Stimulated activated effector memory CD8-positive, alpha-beta T cell treated with anti-CD3 and anti-CD28 coated beads, Interleukin-12 subunit alpha, Interleukin-12 subunit beta, amount 100 ng/mL, for 72 hours (primary cell): ENCODE measurements around the gene ZFC3H1.
"Not testable (repeated sequence)": the region's sequence is repeated elsewhere in the genome, so short reads cannot be mapped to it uniquely, and the experiment has no call there.

ENCODE experiments used
- ATAC-seq: fragments of 150-1000 bp; cut with Tn5 transposase; 2 replicates; pipeline ENCODE4 v1.10.0; 2021
- DNase-seq, 2 donors: peaks; one replicate each; pipeline ENCODE4 v3.0.0; 2021 to 2022; ENCODE audit warnings: low spot score in 2 of 2
- H3K27ac Mint-ChIP-seq: one replicate; pipeline ENCODE4 v1.8.0; 2022; ENCODE audit warnings: mild to moderate bottlenecking, mixed read lengths
- H3K36me3 Mint-ChIP-seq: one replicate; pipeline ENCODE4 v1.8.0; 2022; ENCODE audit warnings: mild to moderate bottlenecking, mixed read lengths
- H3K4me1 Mint-ChIP-seq: one replicate; pipeline ENCODE4 v1.8.0; 2022; ENCODE audit warnings: mixed read lengths
- H3K4me3 Mint-ChIP-seq: one replicate; pipeline ENCODE4 v1.8.0; 2022; ENCODE audit warnings: mild to moderate bottlenecking, mixed read lengths
- H3K9me3 Mint-ChIP-seq: one replicate; pipeline ENCODE4 v1.8.0; 2022; ENCODE audit warnings: mixed read lengths

The ZFC3H1 gene

DNA sequence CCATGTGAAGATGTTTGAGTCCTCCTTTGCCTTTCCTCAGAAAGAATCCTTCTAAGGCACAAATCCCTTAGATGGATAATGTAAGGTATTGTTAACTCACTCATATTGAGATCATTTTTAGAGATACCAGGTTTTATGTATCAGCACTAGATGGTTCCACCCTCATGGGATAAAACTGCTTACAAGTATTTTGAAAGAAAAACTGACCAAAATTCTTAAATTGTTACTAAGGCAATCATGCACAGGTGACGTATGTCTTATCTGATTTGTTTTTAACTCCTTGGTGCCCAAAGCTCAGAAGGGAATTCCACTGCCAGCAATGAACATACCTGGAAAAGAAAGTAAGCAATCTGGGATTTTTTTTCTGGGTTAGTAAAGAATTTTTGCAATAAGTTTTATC, 78.4 kb downstream of the ZFC3H1 start:
- no peak for DNase-seq
- Mint-ChIP-seq H3K36me3 (no peaks in the 10 kb centered on the region), H3K9me3 (no peaks in the 10 kb centered on the region), H3K4me1 (no peaks in the 10 kb centered on the region), H3K27ac (no peak overlapping the region), H3K4me3 (no peak overlapping the region)
- no peak for ATAC-seq

DNA sequence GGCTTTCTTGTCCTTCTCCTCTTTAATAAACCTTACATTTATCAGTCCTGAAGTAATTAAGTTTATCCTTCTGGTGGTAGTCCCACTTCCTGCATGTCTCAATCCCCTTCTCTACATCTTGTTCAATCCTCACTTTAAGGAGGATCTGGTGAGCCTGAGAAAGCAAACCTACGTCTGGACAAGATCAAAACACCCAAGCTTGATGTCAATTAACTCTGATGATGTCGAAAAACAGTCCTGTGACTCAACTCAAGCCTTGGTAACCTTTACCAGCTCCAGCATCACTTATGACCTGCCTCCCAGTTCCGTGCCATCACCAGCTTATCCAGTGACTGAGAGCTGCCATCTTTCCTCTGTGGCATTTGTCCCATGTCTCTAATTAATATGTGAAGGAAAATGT, 79.3 kb downstream of the ZFC3H1 start:
- Mint-ChIP-seq H3K36me3 (no peaks in the 10 kb centered on the region), H3K9me3 (no peaks in the 10 kb centered on the region), H3K27ac (no peak overlapping the region), H3K4me3 (no peak overlapping the region), H3K4me1 (no peaks in the 10 kb centered on the region)
- DNase-seq: no peak
- no peak for ATAC-seq

DNA sequence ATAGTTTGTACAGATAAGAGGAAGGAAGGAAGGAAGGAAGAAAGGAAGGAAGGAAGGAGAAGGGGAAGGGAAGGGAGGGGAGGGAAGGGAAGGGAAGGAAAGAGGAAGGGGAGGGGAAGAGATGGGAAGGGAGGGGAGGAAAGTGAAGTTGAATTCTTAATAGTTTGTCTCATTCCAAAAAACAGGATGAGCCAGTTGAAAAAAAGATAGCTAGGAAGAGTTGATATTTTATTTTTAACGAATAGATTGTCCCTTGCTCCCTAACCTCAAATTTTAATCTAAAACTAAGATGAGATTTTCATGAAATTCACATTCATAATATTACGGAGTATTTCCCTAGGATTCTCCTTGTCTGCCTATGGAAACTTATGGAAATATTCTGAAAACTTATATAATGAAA, 80.7 kb downstream of the ZFC3H1 start:
- ATAC-seq (no peak), DNase-seq (no peak)
- Mint-ChIP-seq H3K9me3 (no peaks in the 10 kb centered on the region), H3K36me3 (no peaks in the 10 kb centered on the region), H3K27ac (no peak overlapping the region), H3K4me3 (no peak overlapping the region), H3K4me1 (no peaks in the 10 kb centered on the region)

DNA sequence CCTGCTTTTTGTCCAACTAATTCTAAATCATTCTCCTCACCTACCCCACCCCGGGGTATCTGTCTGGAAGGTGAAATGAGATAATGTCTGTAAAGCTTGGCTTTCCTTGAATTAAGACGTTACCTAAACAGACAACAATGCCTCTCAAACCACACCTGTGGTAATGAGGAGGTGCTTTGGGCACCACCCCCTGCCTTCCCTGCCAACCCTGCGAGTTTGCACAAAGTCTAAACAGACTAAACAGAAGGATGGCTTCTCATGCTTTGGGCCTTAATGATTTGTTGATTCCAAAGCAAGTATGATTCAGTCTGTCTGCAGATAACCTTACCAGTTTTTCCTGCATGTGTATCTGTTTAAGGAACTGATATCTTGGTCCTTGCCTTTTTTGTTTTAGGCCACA, 82.4 kb downstream of the ZFC3H1 start:
- Mint-ChIP-seq H3K36me3 (no peaks in the 10 kb centered on the region), H3K4me1 (no peaks in the 10 kb centered on the region)

DNA sequence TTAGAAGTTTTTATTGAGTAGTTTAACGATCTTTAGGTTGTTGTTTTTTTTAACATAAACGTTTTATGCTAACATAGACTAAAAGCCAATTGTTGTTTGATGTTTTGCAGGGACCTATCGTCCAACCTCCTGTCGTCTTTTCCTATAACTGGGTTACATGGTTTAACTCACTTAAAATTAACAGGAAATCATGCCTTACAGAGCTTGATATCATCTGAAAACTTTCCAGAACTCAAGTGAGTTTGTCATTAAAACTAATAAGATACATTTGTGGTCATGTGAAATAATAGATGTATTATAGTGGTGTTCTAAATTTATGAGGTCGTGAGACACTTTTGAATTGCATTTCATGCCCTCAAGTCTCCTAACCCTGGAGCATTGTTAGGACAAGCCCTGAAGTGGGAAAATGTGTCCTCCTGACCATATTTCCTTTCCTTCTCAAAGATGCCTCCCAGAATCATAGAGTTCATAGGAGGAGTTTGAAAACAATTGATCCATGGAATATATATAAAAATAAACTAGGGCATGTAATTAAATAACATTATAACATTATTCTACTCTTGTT, 84.9 kb downstream of the ZFC3H1 start:
- ATAC-seq (no peak), DNase-seq (no peak)
- Mint-ChIP-seq H3K4me3 (no peak overlapping the region), H3K4me1 (no peaks in the 10 kb centered on the region), H3K27ac (no peak overlapping the region), H3K9me3 (no peaks in the 10 kb centered on the region), H3K36me3 (no peaks in the 10 kb centered on the region)

More for the DNA sequence above, 82.4 kb downstream of the ZFC3H1 start:
- H3K27ac Mint-ChIP-seq: no peak overlapping the region
- DNase-seq (no peak), ATAC-seq (no peak)
- H3K4me3 Mint-ChIP-seq: no peak overlapping the region
- H3K9me3 Mint-ChIP-seq: no peaks in the 10 kb centered on the region

DNA sequence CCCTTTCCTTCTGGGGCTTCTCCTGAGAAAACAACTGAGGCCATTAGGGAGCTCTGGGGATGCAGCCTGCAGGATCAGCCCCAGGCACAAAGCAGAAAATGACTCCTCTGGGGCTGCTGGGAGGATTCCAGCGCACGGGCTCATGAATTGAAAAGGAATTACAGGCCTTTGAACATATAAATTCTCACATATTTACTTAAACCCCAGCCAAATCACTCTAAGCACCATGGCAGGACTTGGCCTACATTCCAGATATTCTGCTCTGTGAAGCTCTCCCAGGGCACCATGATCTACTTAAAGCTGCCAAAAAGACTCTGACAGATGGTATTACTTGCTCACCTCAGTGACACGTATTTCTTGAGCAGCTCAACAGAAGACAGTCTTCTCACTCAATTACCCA, 87.2 kb downstream of the ZFC3H1 start:
- ATAC-seq (no peak), DNase-seq (no peak)
- H3K36me3 Mint-ChIP-seq: no peaks in the 10 kb centered on the region
- H3K4me1 Mint-ChIP-seq: no peaks in the 10 kb centered on the region
- no peaks in the 10 kb centered on the region for H3K9me3 Mint-ChIP-seq
- no peak overlapping the region for H3K4me3 Mint-ChIP-seq
- H3K27ac Mint-ChIP-seq: no peak overlapping the region

DNA sequence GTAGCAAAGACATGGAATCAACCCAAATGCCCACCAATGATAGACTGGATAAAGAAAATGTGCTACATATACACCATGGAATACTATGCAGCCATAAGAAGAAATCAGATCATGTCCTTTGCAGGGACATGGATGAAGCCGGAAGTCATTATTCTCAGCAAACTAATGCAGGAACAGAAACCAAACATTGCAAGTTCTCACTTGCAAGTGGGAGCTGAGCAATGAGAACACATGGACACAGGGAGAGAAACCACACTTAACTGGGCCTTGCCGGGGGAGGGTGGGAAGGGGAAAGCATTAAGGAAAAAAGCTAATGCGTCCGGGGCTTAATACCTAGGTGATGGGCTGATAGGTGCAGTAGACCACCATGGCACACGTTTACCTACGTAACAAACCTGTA, 93.8 kb downstream of the ZFC3H1 start:
- not testable (repeated sequence) for H3K27ac Mint-ChIP-seq, ATAC-seq, DNase-seq, H3K36me3 Mint-ChIP-seq, H3K4me3 Mint-ChIP-seq, H3K9me3 Mint-ChIP-seq, H3K4me1 Mint-ChIP-seq

DNA sequence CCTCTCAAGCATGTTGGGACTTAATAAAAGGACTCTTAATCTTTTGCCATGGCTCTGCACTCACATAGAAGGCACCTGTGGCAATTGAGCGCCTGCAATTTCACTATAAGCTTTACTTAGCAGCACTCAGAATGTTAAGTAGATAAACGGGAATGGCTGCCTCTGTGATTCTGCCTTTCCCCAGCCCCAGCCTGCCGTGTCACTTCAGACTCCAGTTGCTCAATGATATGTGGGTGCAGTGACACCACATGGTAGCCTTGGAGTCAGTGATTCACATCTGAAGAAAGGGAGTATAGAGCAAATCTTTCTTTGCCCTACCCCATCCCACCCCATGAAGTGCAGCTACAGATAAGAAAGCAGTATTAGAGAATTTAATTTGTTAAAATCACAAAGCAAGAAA, 96.1 kb downstream of the ZFC3H1 start:
- Mint-ChIP-seq H3K9me3 (no peaks in the 10 kb centered on the region), H3K4me1 (no peaks in the 10 kb centered on the region)

DNA sequence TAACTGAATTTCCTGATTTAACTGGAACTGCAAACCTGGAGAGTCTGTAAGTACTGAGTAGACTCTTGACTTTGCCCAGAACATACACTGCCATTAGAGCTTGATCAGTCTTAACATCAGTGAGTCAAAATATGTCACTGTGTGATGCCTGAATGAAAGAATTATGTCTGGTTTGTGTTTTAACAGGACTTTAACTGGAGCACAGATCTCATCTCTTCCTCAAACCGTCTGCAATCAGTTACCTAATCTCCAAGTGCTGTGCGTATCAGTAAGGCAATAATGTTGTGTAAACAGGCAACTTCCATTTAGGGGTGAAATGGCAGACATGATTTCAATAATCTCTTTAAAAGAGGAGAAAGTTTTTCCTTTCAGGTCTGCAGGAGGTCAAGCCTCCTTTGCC, 97.0 kb downstream of the ZFC3H1 start:
- ATAC-seq: no peak
- H3K4me1 Mint-ChIP-seq: no peaks in the 10 kb centered on the region
- no peak overlapping the region for H3K4me3 Mint-ChIP-seq
- DNase-seq: no peak
- no peaks in the 10 kb centered on the region for H3K9me3 Mint-ChIP-seq
- H3K36me3 Mint-ChIP-seq: no peaks in the 10 kb centered on the region
- no peak overlapping the region for H3K27ac Mint-ChIP-seq

More for the DNA sequence above, 96.1 kb downstream of the ZFC3H1 start:
- Mint-ChIP-seq H3K27ac (no peak overlapping the region), H3K4me3 (no peak overlapping the region), H3K36me3 (no peaks in the 10 kb centered on the region)
- ATAC-seq (no peak), DNase-seq (no peak)

DNA sequence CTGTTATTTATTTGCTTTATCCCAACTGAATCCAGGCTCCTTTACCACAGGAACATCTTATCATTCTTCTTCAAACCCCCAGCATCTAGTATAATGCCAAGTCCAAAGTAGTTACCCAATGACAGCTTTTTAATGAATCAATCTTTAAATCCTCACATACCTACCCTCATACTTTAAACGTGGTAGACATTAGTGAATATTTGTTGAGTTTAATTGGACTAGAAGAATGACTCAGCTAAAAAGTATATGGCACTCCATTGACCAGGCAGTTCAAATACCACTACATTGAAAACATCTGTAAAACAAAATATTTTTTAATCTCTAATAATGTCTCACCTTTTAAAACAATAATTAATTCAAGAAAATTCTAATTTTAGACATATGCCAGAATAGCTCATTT, 98.1 kb downstream of the ZFC3H1 start:
- Mint-ChIP-seq H3K36me3 (no peaks in the 10 kb centered on the region), H3K4me3 (no peak overlapping the region), H3K27ac (no peak overlapping the region), H3K9me3 (no peaks in the 10 kb centered on the region), H3K4me1 (no peaks in the 10 kb centered on the region)
- ATAC-seq (no peak), DNase-seq (no peak)

DNA sequence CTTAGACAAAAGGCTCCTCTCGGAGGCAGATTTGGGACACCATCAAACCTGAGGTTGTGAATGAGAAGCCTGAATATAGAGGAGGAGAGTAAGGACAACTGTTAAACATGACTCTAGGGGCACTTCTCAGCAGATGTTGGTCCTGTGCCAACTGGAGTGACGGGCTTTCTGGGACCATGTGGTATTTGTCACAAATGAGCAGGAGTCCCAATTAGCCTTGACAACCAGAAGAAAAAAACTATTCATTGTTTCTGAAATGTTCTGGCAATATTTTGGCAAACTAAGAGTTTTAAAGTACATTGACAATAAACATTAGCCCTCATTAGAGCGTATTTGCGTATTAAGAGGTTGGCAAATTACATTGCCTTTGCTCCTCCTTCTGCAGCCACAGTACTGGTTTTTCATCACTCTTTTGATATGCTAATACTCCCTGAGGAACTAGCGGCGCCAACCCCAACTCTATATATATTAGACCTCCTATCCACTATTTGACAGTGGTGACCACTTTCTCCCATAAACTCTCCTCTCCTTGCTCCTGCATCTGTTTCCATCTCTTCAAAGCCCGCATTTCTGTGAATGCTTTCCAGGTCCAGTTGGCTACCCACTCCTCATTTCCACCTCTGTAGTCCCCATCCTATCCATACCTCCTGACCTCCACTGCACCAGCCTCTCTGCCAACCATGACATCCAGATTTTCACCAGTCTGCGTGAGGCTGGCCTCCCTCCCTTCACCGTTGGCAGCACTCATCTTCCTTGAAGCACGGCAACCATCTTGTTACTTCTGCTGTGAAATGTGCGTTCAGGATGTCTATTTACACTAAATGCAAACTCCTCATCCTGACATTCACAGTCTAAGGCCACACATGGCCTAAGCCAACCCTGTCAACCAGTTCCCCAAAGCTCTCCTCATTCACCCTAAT, 100.7 kb downstream of the ZFC3H1 start:
- H3K36me3 Mint-ChIP-seq: no peaks in the 10 kb centered on the region
- no peak overlapping the region for H3K4me3 Mint-ChIP-seq
- H3K27ac Mint-ChIP-seq: no peak overlapping the region
- DNase-seq (no peak), ATAC-seq (no peak)
- H3K9me3 Mint-ChIP-seq: no peaks in the 10 kb centered on the region
- no peaks in the 10 kb centered on the region for H3K4me1 Mint-ChIP-seq
